HepG2 (cell line): ENCODE measurements around the gene PRKCD. TPM values are rescaled to one million over a fixed set of nuclear protein-coding genes. Genes with fewer than 3 reads are reported as not detected.

Experiments
- CREM ChIP-seq, 2 experiments: sonication (generic) in 1 of 2; formaldehyde crosslinking in 1 of 2; IDR thresholded peaks; 2 replicates each; pipeline versions ENCODE4 v1.4.0 to v1.6.1; 2016 to 2020; ENCODE audit warnings: antibody characterized with exemption in 1 of 2, mild to moderate bottlenecking in 1 of 2, missing genetic modification reagents in 1 of 2
- DRAP1 ChIP-seq: IDR thresholded peaks from 2 replicates; pipeline ENCODE4 v1.6.1; 2016; ENCODE audit warnings: missing genetic modification reagents, missing compliant biosample characterization
- GTF3A ChIP-seq: sonication (generic); formaldehyde crosslinking; conservative IDR thresholded peaks from 2 replicates; pipeline ENCODE4 v1.4.0; 2020; ENCODE audit warnings: mild to moderate bottlenecking, missing genetic modification reagents
- KDM6A ChIP-seq: IDR thresholded peaks from 2 replicates; pipeline ENCODE4 v1.6.1; 2016; ENCODE audit warnings: low read depth
- NR2F6 ChIP-seq, 2 experiments: IDR thresholded peaks; 2 replicates each; pipeline ENCODE4 v1.6.1; 2016; ENCODE audit warnings: antibody characterized with exemption in 1 of 2, mild to moderate bottlenecking in 1 of 2
- RCOR2 ChIP-seq: IDR thresholded peaks from 2 replicates; pipeline ENCODE4 v1.6.1; 2016; ENCODE audit warnings: missing biosample characterization, missing genetic modification reagents
- SNAPC5 ChIP-seq: sonication (generic); formaldehyde crosslinking; IDR thresholded peaks from 2 replicates; pipeline ENCODE4 v1.8.1; 2023; ENCODE audit warnings: mild to moderate bottlenecking, missing genetic modification reagents, borderline replicate concordance
- SP5 ChIP-seq: IDR thresholded peaks from 2 replicates; pipeline ENCODE4 v1.6.1; 2016; ENCODE audit warnings: low read depth, borderline replicate concordance
- TFAP4 ChIP-seq: sonication (generic); IDR thresholded peaks from 2 replicates; pipeline ENCODE4 v1.6.1; 2016; ENCODE audit warnings: low read depth, borderline replicate concordance
- ZNF543 ChIP-seq: sonication (generic); formaldehyde crosslinking; IDR thresholded peaks from 2 replicates; pipeline ENCODE4 v1.4.0; 2020; ENCODE audit warnings: mild to moderate bottlenecking, missing genetic modification reagents
- ZNF619 ChIP-seq: sonication (generic); formaldehyde crosslinking; IDR thresholded peaks from 2 replicates; pipeline ENCODE4 v1.4.0; 2020; ENCODE audit warnings: mild to moderate bottlenecking, missing genetic modification reagents
- ZNF646 ChIP-seq: sonication (generic); formaldehyde crosslinking; IDR thresholded peaks from 2 replicates; pipeline ENCODE4 v1.9.0; 2021; ENCODE audit warnings: mild to moderate bottlenecking, missing genetic modification reagents
- ZNF766 ChIP-seq: sonication (generic); formaldehyde crosslinking; IDR thresholded peaks from 2 replicates; pipeline ENCODE4 v1.5.0; 2020; ENCODE audit warnings: missing genetic modification reagents, borderline replicate concordance
- ZNF878 ChIP-seq: sonication (generic); formaldehyde crosslinking; IDR thresholded peaks from 2 replicates; pipeline ENCODE4 v1.8.1; 2023; ENCODE audit warnings: mild to moderate bottlenecking, missing genetic modification reagents, moderate library complexity
- polyA plus RNA-seq, 8 experiments: library from polyadenylated mRNA; depleted of rRNA in 3 of 8; stranded (reverse) in 7 of 8; unstranded in 1 of 8; fragments of >200 nt; fragmentation: Illumina TruSeq in 4 of 8; extraction: Trizol in 4 of 8; gene quantifications; 2 replicates each; pipeline versions ENCODE4 v1.2.1 to v1.2.3, GENCODE V29; 2011 to 2016; ENCODE audit warnings: low read depth in 4 of 8, missing spikeins in 1 of 8, mixed read lengths in 1 of 8; ENCODE audit not compliant: insufficient read depth in 1 of 8
- total RNA-seq, 5 experiments: library from RNA; depleted of rRNA; stranded (reverse); fragments of >200 nt; fragmentation: Illumina TruSeq; extraction: Trizol; gene quantifications; 2 replicates each; pipeline ENCODE4 v1.2.3, GENCODE V29; 2016; ENCODE audit warnings: low read depth in 1 of 5
- TF ChIP-seq, protein P1 (sequence below): sonication (generic); formaldehyde crosslinking; IDR thresholded peaks from 2 replicates; pipeline ENCODE4 v1.5.1; 2020; ENCODE audit warnings: missing genetic modification reagents, mild to moderate bottlenecking, borderline replicate concordance
- TF ChIP-seq, protein P2 (sequence below): IDR thresholded peaks from 2 replicates; pipeline ENCODE4 v1.6.1; 2016; ENCODE audit warnings: low read depth, borderline replicate concordance
- TF ChIP-seq, protein P3 (sequence below): sonication (generic); formaldehyde crosslinking; IDR thresholded peaks from 2 replicates; pipeline ENCODE4 v1.5.0; 2020; ENCODE audit warnings: missing genetic modification reagents

PRKCD gene
- total and polyA plus RNA-seq, 2 of the 13 experiments (the other 11 are each of a cell fraction or from before 2014, with no cell fraction given) = 1.6 to 40.7 TPM

DNA sequence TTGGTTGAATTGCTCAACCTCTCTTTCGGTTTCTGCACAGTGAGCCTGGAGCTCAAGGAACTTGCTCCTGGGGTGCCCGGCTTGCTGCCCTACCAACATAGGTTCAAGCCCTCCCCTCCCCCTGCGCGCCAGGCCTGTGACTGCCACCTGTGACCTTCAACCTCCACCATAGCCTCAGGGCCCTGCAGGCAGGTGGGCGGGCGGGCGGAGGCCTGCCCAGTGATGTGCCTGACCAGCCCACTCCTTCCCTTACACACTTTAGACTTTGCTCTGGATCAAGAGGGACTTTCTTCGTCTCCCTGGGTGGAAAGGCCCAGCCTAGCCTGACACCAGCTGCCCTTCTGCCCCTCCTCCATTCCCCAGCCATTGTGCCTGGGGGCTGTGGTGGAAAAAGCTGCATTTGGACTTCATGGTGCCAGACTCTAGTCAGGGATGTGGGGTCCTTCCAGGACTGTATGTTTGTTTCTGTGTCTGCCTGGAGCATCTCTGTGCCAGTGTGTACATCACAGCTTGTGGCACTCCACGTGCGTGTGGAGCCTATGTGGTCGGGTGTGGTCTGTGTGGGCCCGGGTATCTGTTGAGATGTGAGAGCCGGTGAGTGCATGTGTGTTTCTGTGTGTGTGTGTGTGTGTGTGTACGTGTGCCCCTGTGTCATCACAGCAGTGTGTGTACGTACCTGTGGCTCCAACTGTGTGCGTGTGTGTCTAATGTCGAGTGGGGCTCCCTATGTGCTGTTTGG is 9.5 kb downstream of the PRKCD start (continued):
- TF ChIP-seq, protein P1, sequence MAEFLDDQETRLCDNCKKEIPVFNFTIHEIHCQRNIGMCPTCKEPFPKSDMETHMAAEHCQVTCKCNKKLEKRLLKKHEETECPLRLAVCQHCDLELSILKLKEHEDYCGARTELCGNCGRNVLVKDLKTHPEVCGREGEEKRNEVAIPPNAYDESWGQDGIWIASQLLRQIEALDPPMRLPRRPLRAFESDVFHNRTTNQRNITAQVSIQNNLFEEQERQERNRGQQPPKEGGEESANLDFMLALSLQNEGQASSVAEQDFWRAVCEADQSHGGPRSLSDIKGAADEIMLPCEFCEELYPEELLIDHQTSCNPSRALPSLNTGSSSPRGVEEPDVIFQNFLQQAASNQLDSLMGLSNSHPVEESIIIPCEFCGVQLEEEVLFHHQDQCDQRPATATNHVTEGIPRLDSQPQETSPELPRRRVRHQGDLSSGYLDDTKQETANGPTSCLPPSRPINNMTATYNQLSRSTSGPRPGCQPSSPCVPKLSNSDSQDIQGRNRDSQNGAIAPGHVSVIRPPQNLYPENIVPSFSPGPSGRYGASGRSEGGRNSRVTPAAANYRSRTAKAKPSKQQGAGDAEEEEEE = no peak
- TF ChIP-seq ZNF619 (CRISPR knock-in tag) = peak; percentile 20; the same call in 1 of the 2 replicates
- 0 out of 2 replicates have a peak, but pooled peaks have one; percentile 25 for TF ChIP-seq ZNF878 (CRISPR knock-in tag)
- peak; percentile 34; the same call in 1 of the 2 replicates for TF ChIP-seq TFAP4
- peak; percentile 86 for TF ChIP-seq NR2F6 (IDR thresholded peaks at IDR 0.05)
- peak; percentile 86 for TF ChIP-seq NR2F6 (CRISPR knock-in tag; IDR thresholded peaks at IDR 0.05)
- TF ChIP-seq ZNF543 (CRISPR knock-in tag) = peak; percentile 66; the same call in 1 of the 2 replicates
- no peak; the same call in 1 of the 2 replicates for TF ChIP-seq DRAP1
- peak; percentile 87 for TF ChIP-seq ZNF646 (CRISPR knock-in tag)
- peak; percentile 54; the same call in 1 of the 2 replicates for TF ChIP-seq KDM6A
- TF ChIP-seq, protein P2, sequence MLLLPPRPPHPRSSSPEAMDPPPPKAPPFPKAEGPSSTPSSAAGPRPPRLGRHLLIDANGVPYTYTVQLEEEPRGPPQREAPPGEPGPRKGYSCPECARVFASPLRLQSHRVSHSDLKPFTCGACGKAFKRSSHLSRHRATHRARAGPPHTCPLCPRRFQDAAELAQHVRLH (CRISPR knock-in tag) = no peak
- TF ChIP-seq, protein P3, sequence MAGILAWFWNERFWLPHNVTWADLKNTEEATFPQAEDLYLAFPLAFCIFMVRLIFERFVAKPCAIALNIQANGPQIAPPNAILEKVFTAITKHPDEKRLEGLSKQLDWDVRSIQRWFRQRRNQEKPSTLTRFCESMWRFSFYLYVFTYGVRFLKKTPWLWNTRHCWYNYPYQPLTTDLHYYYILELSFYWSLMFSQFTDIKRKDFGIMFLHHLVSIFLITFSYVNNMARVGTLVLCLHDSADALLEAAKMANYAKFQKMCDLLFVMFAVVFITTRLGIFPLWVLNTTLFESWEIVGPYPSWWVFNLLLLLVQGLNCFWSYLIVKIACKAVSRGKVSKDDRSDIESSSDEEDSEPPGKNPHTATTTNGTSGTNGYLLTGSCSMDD = no peak
- 0 out of 2 replicates have a peak, but pooled peaks have one; percentile 58 for TF ChIP-seq ZNF766 (CRISPR knock-in tag)
- peak; percentile 70 for TF ChIP-seq SP5 (CRISPR knock-in tag)
- no peak for TF ChIP-seq SNAPC5 (CRISPR knock-in tag)
- no peak for TF ChIP-seq GTF3A (CRISPR knock-in tag)
- peak; percentile 37; the same call in 1 of the 2 replicates for TF ChIP-seq CREM (IDR thresholded peaks at IDR 0.05)
- no peak for TF ChIP-seq CREM (CRISPR knock-in tag; IDR thresholded peaks at IDR 0.05)
- peak; percentile 57; the same call in 1 of the 2 replicates for TF ChIP-seq RCOR2 (CRISPR knock-in tag)
